Liver (tissue), 3 donors: ENCODE results near the gene BLID.

Source experiments
- ATF3 ChIP-seq: IDR thresholded peaks from 2 replicates; pipeline ENCODE4 v1.6.1; 2016; ENCODE audit warnings: antibody characterized with exemption
- CTCF ChIP-seq: fragments of 150-350 bp; IDR thresholded peaks from 2 replicates; pipeline ENCODE4 v1.5.1; 2017; ENCODE audit warnings: improper control_type of control experiment, low read depth, low read length; ENCODE audit not compliant: missing input control
- HNF4A ChIP-seq, 2 donors: conservative IDR thresholded peaks; 2 replicates each; pipeline ENCODE4 v1.6.1; 2016; ENCODE audit warnings: antibody characterized with exemption in 2 of 2, mild to moderate bottlenecking in 2 of 2
- JUND ChIP-seq, 2 donors: IDR thresholded peaks; 2 replicates each; pipeline ENCODE4 v1.6.1; 2016; ENCODE audit warnings: antibody characterized with exemption in 2 of 2
- RAD21 ChIP-seq, 2 donors: IDR thresholded peaks; 2 replicates each; pipeline ENCODE4 v1.6.1; 2016; ENCODE audit warnings: antibody characterized with exemption in 2 of 2, mild to moderate bottlenecking in 2 of 2
- RXRA ChIP-seq, 2 donors: IDR thresholded peaks; 2 replicates each; pipeline ENCODE4 v1.6.1; 2017 to 2018; ENCODE audit warnings: antibody characterized with exemption in 2 of 2, mild to moderate bottlenecking in 1 of 2
- SP1 ChIP-seq: IDR thresholded peaks from 2 replicates; pipeline ENCODE4 v1.6.1; 2018; ENCODE audit warnings: antibody characterized with exemption, mild to moderate bottlenecking
- TAF1 ChIP-seq: conservative IDR thresholded peaks from 2 replicates; pipeline ENCODE4 v1.6.1; 2016; ENCODE audit warnings: antibody characterized with exemption, mild to moderate bottlenecking
- YY1 ChIP-seq: IDR thresholded peaks from 2 replicates; pipeline ENCODE4 v1.6.1; 2016; ENCODE audit warnings: antibody characterized with exemption, mild to moderate bottlenecking
- donor health status: healthy.
- donor health status: healthy.

- TF ChIP-seq SP1 (no peak), CTCF (no peak), TAF1 (no peak), RXRA (IDR thresholded peaks at IDR 0.05) (no peak), JUND (IDR thresholded peaks at IDR 0.05) (no peak), YY1 (no peak), ATF3 (no peak), RAD21 (IDR thresholded peaks at IDR 0.05) (no peak), HNF4A (conservative IDR thresholded peaks at IDR 0.05) (no peak)
These were observed 46.2 kb downstream of the BLID start for GRCh38 chr11:122069707-122070360.
